ENCODE data around the gene EFNA1.

EFNA1 gene

DNA sequence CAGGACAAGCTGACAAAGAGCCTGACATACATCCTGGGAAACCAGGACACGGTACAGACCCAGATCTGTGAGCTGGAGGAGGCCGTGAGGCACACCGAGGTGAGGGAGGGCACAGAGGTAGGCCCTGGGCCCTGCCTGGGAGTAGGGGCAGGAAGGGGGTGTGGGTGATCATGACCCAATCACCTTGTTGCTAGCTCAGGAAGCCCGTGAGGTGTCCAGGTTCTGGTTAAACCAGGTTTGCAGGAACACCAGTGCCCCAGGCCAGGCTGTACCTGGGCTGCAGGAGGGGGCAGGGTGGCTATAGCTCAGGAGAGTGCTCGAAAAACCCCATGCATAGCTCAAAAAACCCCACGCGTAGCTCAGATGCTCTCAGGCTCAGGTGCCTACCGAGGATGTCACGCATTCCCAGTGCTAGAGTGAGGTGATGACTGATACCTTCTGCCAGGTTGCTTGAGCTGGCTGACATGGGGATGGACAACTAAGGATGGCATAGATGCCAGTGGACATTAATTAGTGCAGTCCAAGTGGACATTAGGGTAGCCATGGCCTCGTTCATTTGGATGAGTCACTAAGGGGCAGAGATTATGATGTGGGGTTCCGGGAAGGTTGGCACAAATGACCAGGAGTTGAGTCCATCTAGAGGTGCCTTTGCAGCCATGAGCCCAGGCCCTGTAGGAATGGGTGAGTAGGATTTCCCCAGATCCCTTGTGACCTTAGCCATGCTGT, 49.7 kb downstream of the EFNA1 start:
- Histone ChIP-seq H3K27ac (no peak overlapping the region), H3K4me3 (ENCODE audit: low read depth, low read length) (no peak overlapping the region), H3K36me3 (replicated peaks) (peaks cover 32% of the 10 kb centered on the region), H3K27me3 (replicated peaks) (no peaks in the 10 kb centered on the region)
- TF ChIP-seq, protein P1, sequence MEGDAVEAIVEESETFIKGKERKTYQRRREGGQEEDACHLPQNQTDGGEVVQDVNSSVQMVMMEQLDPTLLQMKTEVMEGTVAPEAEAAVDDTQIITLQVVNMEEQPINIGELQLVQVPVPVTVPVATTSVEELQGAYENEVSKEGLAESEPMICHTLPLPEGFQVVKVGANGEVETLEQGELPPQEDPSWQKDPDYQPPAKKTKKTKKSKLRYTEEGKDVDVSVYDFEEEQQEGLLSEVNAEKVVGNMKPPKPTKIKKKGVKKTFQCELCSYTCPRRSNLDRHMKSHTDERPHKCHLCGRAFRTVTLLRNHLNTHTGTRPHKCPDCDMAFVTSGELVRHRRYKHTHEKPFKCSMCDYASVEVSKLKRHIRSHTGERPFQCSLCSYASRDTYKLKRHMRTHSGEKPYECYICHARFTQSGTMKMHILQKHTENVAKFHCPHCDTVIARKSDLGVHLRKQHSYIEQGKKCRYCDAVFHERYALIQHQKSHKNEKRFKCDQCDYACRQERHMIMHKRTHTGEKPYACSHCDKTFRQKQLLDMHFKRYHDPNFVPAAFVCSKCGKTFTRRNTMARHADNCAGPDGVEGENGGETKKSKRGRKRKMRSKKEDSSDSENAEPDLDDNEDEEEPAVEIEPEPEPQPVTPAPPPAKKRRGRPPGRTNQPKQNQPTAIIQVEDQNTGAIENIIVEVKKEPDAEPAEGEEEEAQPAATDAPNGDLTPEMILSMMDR (IDR thresholded peaks at IDR 0.05; ENCODE audit: low read depth, low read length, missing control alignments), result no peak
- in situ Hi-C loops (cut with HindIII; ENCODE audit: low pct_ligation_motif_present, low sequenced_read_pairs), result no loop called here
- no peak for DNase-seq

DNA sequence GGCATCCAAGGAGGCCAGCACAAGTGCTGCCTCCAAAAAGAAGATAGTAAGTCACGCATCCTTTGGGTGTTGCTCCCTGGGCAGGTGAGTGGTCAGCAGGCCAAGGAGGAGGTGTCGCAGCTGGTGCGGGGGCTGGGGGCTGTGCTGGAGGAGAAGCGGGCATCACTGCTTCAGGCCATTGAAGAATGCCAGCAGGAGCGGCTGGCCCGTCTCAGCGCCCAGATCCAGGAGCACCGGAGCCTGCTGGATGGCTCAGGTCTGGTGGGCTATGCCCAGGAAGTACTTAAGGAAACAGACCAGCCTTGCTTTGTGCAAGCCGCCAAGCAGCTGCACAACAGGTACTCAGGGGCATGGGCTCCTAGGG, 50.2 kb downstream of the EFNA1 start:
- H3K36me3 ChIP-seq (replicated peaks), result peaks cover 32% of the 10 kb centered on the region
- H3K4me3 ChIP-seq (ENCODE audit: low read depth, low read length), result no peak overlapping the region
- TF ChIP-seq, protein P1 (IDR thresholded peaks at IDR 0.05; ENCODE audit: low read depth, low read length, missing control alignments), result no peak
- no peak overlapping the region for H3K27ac ChIP-seq
- no peak for DNase-seq
- in situ Hi-C loops (cut with HindIII; ENCODE audit: low pct_ligation_motif_present, low sequenced_read_pairs), result no loop called here
- no peaks in the 10 kb centered on the region for H3K27me3 ChIP-seq (replicated peaks)

DNA sequence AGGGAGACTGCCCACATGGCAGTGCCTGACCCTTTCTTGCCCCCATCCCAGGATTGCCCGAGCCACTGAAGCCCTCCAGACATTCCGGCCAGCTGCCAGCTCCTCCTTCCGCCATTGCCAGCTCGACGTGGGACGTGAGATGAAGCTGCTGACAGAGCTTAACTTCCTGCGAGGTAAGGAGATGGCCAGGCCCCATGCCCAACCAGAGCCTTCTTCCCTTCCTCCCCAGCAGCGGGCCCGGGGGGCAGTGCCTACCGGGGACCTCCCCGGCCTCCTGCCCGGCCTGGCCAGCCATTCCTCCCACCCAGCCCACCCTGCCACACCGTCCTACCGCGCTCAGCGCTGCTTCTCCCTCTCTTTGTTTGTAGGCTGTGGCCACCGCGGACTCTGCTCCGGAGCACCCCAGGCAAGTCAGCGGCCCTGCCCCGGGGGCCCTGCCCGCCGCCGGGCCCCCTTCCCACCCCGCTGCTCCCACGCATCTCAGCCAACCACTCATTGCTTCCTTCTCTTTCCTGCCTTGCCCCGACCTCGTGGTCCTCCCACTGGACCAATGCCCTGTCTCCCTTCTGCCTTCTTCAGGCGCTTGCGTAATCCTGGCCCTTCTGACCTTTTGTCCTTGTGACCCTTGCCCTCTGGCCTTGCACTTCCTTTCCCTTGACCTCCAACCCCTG, 50.9 kb downstream of the EFNA1 start:
- TF ChIP-seq, protein P1 (IDR thresholded peaks at IDR 0.05; ENCODE audit: low read depth, low read length, missing control alignments), result no peak
- no peak for DNase-seq
- Histone ChIP-seq H3K4me3 (ENCODE audit: low read depth, low read length) (no peak overlapping the region), H3K36me3 (replicated peaks) (peaks cover 32% of the 10 kb centered on the region), H3K27me3 (replicated peaks) (no peaks in the 10 kb centered on the region), H3K27ac (no peak overlapping the region)
- in situ Hi-C loops (cut with HindIII; ENCODE audit: low pct_ligation_motif_present, low sequenced_read_pairs), result no loop called here

GRCh38 chr1:155179112-155180031, 51.7 kb downstream of the EFNA1 start:
- in situ Hi-C loops (cut with HindIII; ENCODE audit: low pct_ligation_motif_present, low sequenced_read_pairs), result no loop called here
- Histone ChIP-seq H3K4me3 (ENCODE audit: low read depth, low read length) (no peak overlapping the region), H3K27ac (no peak overlapping the region), H3K27me3 (replicated peaks) (no peaks in the 10 kb centered on the region), H3K36me3 (replicated peaks) (peaks cover 32% of the 10 kb centered on the region)
- no peak for DNase-seq
- TF ChIP-seq, protein P1 (IDR thresholded peaks at IDR 0.05; ENCODE audit: low read depth, low read length, missing control alignments), result no peak

- H3K4me3 ChIP-seq (ENCODE audit: low read depth, low read length), result no peak overlapping the region
- DNase-seq, result no peak
- no peak overlapping the region for H3K27ac ChIP-seq
- H3K27me3 ChIP-seq (replicated peaks), result no peaks in the 10 kb centered on the region
- peaks cover 32% of the 10 kb centered on the region for H3K36me3 ChIP-seq (replicated peaks)
- in situ Hi-C loops (cut with HindIII; ENCODE audit: low pct_ligation_motif_present, low sequenced_read_pairs), result no loop called here
- TF ChIP-seq, protein P1 (IDR thresholded peaks at IDR 0.05; ENCODE audit: low read depth, low read length, missing control alignments), result no peak
Measured at GRCh38 chr1:155181371-155182051, 53.8 kb downstream of the EFNA1 start.
